Measurements from ENCODE around the gene SUFU.
"Not testable (repeated sequence)": the region's sequence is repeated elsewhere in the genome, so short reads cannot be mapped to it uniquely, and the experiment has no call there.

SUFU gene

DNA sequence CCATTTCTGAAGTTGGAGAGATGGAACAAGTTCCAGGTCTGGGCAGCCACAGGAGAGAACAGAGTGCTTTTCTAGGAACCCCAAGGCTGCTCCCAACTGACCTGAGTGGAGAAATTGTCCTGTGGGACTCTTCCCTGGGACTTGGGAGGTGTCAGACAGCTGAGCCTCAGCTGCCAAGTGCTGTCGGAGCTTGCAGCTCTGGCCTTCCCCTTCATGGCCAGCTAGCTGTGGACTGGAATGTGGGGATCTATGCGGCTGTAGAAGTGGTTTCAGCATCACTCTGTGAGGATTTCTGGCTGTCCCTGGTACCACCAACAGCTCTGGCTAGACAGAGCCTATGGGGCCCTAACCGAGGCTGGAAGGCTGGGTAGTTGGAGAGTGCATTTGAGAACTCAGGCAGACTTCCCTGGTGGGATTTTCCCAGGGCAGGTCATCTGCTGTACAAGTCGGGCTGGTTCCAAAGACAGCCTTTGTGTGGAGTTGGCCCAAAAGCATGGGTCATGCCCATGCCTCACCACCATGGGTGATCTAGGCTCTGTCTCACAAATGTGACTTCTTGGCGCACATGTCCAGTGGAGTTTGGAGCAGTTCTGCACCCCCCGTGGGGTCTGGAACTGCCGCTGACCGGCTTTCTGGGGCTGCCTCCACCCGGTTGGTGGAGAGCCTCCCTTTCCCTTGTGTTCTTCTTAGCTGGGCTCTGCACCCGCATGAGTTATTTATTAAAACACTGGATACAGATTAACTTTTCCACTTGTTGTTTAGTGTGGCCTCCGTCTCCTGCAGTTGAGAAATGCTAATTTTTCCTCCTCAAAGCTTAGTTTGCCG, 10.9 kb downstream of the SUFU start:
- no peak for DNase-seq (ENCODE audit: low read depth)

DNA sequence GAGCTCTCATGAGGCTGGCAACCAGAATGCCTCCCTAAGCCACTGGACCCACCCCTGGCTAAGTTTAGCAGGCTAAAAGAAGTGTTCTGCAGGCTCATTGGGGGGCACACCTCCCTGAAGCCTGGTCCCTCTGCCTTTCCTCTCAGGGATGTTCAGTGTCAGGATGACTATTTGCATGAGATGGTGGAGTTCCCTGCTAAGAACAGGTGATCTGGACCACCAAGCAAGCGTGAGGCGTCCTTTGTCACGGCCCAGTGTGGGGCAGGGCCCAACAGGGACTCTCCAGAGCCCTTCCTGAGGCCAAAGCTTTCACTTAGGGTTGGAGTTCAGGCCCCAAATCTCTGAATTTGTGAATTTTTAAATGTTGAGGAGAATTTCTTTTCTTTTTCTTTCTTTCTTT, 12.0 kb downstream of the SUFU start:
- no peak for DNase-seq (ENCODE audit: low read depth)

DNA sequence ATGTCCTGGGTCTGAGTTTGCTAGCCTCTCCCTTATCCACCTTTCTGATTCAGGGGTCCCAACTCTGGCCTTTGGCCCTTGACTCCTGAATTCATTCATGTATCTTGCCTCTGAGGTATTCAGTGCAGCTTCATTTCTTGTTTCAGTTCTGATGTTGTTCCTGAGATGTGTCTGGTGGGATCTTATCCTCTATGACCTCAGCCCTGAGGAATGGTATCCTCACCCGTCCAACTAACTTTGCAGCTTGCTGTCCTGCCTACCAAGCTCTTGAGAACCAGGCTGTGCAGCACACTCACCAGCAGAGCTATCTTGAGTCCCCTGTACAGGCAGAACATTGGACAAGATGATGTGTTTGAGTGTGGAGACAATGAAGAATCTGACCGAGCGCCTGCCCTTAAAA, 13.8 kb downstream of the SUFU start:
- DNase-seq (ENCODE audit: low read depth): no peak

DNA sequence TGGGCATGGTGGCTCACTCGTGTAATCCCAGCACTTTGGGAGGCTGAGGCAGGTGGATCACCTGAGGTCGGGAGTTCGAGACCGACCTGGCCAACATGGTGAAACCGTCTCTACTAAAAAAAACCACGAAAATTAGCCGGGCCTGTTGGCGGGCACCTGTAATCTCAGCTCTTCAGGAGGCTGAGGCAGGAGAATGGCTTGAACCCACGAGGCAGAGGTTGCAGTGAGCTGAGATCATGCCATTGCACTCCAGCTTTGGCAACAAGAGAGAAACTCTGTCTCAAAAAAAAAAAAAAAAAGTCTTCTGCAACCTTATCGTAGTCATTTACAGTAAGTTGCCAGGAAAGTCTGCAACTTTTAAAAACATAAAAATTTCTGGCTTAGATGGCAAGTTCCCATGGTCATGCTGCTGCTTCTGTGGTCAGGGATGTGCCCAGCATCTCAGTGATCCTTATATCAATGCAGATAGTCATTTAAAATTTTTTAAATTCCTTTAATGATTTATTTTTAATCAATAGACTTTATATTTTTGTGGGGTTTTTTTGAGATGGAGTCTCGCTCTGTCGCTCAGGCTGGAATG, 15.6 kb downstream of the SUFU start:
- DNase-seq (ENCODE audit: low read depth): no peak

DNA sequence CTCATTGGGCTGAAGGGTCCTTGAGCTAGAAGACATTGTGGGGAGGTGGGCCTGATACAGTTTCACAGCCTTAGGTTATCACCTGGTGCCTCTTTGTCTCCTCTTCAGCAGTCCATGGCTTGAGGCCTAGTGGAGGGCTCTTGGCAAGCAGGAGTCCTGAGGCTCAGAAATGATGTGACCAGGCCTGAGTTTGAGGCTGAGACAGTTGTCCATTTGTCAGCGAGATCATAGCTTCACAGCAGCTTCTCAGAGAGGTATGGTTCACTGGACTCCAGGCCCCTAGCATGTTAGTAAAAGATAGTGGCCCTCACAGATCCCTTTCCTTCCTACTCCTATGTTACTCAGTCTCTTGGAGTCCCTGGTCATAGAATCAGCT, 19.1 kb downstream of the SUFU start:
- no peak for DNase-seq (ENCODE audit: low read depth)

DNA sequence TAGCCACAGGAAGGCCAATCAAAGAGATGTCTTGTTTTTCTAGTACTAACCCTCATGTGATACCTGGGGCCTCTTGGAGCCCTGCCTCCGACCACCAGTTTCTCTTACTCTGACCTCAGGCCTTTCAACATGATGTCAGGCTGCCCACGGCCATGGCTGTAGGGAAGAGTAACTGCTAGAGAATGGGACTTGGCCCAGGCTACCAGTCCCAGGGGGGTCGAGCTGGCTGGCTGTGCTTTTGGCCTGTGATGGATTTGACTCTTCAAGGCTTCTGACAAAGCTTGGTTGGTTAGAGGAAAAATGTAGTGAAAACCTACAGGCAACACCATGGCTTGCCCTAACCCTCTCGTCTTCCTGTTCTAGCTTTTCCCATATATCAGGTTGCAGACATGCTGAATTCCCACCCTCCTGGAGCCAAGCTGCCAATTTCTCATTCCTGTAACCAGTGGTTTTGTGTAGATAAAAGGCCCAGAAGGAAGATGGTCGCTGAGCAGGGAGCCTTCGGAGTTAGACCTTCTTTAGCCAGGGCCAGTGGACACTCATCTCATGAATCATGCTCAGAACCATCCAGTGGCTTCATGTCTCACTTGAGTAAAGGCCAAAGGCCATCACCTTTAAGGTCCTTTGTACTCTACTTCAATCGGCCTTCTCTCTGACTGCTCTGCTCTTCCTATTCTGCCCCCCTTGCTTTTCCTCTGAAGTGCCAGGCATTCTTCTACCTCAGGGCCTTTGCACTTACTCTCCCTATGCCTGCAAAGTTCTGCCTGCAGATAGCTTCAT, 19.7 kb downstream of the SUFU start:
- DNase-seq (ENCODE audit: low read depth): no peak

DNA sequence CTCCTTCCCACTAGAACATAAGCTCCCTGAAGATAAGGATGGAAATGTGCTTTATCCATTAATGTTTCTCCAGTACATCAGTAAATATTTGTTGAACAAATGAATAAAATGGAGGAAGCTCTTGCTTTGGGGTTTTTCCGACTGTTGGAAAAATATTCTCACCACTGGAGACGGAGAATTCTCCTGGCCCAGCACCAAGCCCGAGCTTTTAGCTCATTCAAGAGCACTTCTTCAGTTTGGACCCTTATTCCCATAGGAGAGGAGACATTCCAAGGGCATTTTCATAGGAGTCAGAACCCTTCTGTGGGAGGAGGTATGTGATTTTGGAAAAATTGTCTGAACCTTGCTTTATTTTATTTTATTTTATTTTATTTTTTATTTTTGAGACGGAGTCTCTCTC, 21.0 kb downstream of the SUFU start:
- no peak for DNase-seq (ENCODE audit: low read depth)

DNA sequence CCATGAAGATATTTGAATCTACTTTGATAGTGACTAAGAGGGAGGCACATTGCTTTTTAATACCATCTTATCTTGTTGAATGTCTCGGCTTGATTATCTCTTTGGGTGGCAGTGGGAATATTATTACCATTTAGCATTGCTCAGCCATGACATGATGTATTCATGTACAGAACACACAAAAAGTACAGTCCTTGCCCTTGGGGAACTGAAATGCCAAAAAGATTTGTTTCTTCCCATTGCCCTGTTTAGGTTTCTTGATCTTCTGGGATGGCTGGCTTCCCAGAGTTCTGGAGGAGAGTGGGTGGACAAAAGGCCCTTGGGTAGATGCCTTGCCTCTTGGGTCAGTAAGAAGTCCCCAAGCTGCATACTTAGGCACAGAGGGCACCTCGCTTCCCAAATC, 23.8 kb downstream of the SUFU start:
- no peak for DNase-seq (ENCODE audit: low read depth)

DNA sequence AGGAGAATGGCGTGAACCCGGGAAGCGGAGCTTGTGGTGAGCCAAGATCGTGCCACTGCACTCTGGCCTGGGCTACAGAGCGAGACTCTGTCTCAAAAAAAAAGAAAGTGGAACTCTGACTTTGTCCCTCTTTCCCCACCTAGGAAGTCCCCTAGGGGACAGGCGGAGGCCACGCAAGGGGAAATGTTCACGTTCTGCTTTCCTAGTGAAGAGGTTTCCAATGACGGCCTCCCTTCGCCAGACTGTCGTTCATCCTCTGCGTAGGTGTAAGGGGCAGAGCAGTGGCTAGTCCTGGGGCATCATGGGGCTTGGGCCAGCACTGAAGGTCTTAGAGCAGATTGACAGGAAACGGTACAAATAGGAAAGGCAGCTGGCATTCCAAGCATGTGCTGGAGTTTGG, 30.6 kb downstream of the SUFU start:
- DNase-seq (ENCODE audit: low read depth): no peak

DNA sequence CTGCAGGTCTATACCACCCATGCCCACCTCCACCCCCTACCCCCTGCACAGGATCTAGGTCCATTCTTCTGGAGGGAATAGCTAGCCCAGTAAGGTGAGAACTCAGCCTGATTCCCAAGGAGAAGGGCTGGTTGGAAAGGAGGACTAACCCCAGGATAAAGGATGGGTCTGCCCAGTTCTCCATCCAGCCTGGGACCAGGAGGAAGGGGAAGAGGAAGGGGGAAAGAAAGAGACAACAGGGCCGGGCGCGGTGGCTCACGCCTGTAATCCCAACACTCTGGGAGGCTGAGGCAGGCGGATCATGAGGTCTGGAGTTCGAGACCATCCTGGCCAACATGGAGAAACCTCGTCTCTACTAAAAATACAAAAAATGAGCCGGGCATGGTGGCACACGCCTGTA, 31.2 kb downstream of the SUFU start:
- not testable (repeated sequence) for DNase-seq (ENCODE audit: low read depth)

DNA sequence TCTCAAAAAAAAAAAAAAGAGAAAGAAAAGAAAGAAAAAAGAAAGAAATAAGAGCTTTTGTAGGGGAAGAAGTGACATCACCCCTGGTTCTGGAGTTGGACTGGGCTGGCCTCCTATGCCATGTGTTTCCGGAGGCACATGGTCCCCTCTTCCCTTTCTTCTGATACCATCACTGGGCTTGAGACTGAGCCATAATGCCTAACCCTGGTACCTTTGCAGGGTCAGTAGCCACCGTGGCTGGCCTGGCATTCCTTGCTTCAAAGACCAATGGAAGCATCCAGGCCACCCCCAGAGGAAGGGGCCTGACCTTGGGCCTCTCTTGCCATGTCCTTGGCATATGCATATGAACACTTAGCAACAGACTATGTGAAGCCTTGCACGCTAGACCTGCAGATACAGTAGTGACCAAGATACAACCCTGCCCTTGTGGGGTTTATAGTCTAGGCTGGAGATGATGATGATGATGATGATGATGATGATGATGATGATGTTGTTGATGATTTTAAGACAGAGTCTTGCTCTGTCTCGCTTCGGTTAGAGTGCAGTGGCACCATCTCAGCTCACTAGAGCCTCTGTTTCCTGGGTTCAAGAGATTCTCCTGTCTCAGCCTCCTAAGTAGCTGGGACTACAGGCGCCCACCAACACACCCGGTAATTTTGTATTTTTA, 31.8 kb downstream of the SUFU start:
- DNase-seq (ENCODE audit: low read depth): no peak

DNA sequence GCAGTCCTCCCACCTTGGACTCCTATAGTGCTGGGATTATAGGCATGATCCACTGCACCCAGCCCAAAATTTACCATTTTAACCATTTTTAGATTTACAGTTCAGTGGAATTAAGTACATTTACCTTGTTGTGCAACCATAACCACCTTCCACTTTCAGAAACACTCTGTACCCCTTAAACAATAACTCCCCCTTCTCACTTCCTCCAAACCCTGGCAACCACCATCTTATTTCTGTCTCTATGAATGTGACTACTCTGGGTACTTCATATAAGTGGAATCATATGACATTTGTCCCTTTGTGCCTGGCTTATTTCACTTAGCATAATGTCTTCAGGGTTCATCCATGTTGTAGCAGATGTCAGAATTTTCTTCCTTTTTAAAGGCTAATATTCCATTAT, 33.6 kb downstream of the SUFU start:
- no peak for DNase-seq (ENCODE audit: low read depth)

DNA sequence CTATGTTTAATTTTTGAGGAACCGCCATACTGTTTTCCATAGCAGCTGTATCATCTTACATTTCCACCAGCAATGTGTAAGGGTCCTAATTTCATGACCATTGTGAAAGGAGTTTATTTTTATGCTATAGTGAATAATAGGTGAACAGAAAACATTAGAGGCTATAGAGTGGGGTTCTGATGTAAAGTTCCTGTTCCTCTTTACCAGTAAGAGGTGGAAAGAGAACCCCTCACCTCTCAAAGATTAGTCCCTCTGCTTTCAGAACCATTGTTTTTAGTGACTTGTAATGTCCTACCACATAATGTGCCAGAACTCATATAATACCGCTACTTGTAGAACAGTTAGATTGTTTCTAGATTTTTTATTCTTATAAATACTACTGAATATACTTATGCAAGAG, 34.2 kb downstream of the SUFU start:
- DNase-seq (ENCODE audit: low read depth): no peak

DNA sequence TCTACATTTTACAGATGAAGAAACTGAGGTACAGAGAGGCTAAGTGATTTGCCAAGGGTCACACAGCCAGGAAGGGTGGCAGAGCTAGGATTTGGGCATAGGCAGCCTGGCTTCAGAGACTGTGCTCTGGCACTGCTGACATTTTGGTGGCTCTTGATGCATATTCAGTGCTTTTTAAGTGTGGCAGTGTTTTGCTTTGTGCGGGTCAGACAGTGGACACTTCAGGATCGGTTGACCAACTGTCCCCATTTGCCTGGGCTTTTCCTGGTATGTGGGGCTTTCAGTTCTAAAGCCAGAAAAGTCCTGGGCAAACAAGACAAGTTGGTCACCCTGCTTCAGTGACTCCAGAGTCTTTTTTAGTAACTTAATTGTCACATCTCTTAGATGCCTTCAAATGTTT, 35.0 kb downstream of the SUFU start:
- DNase-seq (ENCODE audit: low read depth): no peak

DNA sequence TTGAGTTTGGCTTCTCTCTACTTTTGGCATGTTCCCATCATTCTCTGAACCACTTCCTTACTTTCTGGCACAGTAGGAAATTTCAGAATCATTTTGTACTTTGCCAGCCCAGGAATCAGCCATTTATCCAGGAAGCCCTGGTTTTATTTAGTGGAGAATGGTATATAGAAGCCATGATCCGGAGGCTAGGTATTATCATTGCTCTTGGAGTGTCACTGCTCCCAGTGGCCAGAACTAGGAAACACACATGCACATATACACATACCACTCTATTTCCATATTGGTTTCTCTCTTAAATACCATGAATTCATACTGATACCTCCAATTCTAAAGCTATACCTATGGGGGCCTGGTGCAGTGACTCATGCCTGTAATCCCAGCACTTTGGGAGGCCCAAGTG, 36.3 kb downstream of the SUFU start:
- DNase-seq (ENCODE audit: low read depth): no peak

DNA sequence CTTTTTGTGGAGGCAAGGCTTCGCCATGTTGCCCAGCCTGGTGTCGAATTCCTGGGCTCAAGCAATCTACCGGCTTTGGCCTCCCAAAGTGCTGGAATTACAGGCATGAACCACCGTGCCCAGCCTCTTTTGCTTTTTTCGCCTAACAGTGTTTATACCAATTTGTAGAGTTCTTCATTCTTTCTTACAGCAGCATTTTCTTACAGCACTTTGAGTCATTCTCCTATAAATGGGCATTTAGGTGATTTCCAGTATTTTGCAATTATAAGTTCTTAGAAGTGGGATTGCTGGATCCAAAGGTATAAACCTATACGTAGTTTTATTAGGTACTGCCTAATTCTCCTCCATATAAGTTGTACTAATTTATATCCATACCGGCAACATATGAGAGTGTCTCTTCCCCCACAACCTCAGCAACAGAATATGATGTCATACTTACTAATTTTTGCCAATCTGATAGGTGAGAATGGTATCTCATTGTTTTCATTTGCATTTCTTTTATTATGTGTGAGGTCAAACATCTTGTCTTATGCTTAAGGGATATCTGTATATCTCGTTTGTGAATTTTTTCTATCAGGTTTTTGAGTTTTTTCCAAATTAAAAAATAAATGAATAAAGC, 39.1 kb downstream of the SUFU start:
- no peak for DNase-seq (ENCODE audit: low read depth)

DNA sequence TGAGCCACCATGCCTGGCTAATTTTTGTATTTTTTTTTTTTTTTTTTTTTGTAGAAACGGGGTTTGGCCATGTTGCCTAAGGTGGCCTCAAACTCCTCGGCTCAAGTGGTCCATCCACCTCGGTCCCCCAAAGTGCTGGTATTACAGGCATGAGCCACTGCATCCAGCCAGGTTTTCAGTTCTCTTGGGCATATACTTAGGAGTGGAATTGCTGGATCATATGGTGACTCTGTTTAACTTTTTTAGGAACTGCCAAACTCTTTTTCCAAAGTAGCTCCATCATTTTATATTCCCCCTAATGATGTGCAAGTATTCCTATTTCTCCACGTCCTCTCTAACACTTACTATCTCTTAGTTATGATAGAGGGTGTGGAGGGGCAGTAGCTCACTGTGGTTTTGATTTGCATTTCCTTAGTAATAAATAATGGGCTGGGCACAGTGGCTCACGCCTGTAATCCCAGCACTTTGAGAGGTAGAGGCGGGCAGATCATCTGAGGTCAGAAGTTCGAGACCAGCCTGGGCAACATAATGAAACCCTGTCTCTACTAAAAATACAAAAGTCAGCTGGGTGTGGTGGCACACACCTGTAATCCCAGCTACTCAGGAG, 41.6 kb downstream of the SUFU start:
- no peak for DNase-seq (ENCODE audit: low read depth)

DNA sequence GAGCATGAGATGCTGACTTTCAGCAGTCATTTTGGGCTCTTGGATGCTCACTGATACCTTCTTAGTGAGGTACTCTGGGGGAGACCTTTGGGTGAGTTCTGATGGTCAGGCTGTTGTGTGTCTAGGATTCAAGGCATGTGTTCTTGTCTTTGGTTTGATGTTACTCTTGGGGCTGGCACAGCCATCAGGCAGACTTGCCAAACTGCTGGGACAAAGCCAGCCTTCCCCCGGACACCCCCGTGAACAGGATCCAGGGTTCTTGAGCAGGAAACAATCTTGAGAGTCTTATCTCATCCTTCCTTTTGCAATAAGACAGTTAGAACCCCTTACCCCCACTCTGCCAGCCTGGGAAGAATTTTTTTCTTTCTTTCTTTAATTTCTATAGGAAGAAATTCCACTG, 42.2 kb downstream of the SUFU start:
- no peak for DNase-seq (ENCODE audit: low read depth)

DNA sequence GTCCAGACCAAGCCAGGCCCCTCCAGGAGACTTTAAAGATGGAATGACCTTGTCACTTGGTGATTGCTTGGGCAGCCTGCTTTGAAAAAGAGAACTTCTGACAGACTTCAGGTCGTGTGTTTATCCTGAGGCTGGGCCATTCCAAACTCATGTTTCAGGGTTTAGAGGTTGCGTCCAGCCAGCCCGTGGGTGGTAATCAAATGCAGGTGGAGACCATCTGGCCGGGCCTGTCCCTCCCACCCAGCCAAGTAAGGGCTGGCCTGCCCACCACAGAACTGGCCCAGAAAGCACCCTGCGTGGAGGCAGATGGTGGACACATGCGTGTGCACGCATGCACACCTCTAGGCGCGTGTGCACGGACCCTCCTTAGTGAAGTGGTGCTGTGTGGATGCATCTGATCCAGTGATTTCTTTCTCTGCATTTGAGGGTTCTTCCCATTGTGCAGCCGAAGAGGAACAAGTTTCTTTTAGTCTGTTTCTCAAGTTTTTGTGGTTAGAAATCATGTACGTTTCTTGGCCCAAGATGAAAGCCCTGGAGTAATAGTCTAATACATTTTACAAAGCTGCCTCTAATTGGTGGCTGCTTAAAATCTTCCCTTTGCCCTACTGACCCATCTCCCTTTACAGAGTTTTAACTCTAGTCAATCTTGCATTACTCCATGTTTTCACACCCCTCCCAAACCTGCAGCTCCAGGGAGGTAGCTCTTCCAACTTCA, 43.0 kb downstream of the SUFU start:
- no peak for DNase-seq (ENCODE audit: low read depth)

DNA sequence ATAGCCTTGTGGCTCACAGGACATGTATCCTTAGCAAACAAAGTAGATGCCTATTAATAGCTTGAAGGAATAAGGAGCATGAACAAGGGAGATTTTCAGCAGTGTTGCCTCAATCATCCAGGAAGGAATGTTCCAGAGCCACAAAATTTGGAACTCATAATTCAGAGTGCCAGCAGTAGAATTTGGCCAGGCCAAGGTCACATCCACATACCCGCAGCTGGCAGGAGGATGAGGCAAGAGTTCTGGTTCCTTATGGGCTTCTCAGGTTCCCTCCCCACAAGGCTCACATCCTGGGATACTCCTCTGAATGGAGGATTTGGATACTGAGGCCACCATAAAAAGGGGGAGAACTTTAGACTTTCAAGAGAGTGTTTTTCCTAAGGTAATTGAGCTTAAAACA, 45.8 kb downstream of the SUFU start:
- DNase-seq (ENCODE audit: low read depth): no peak

DNA sequence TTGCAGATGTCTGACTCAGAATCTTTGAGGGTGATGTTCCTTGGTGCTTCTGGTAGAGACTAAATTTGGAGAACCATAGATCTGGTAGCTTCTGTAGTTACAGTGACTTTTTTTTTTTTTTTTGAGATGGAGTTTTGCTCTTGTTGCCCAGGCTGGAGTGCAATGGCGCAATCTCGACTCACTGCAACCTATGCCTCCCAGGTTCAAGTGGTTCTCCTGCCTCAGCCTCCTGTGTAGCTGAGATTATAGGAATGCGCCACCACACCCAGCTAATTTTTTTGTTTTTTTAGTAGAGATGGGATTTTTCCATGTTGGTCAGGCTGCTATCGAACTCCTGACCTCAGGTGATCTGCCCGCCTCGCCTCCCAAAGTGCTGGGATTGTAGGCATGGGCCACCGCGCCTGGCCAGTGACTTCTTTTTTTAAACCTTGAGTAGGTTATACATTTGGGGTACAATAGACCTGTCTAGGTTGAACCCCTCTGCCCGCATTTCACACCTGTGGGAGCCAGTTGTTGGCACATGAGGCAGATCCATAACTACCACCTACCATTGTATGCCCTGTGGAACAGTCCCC, 47.0 kb downstream of the SUFU start:
- DNase-seq (ENCODE audit: low read depth): no peak

Measured in T-helper 22 cell (primary cell).